Activated CD4-positive, alpha-beta T cell treated with anti-CD3 and anti-CD28 coated beads, Interleukin-2, amount 50 U/mL, for 16 hours (primary cell): ENCODE data around the gene L2HGDH.
"Not testable (repeated sequence)": the region's sequence is repeated elsewhere in the genome, so short reads cannot be mapped to it uniquely, and the experiment has no call there.

Experiments used
- DNase-seq: peaks from one replicate; pipeline ENCODE4 v3.0.0-alpha.2; 2020

Gene L2HGDH

DNA sequence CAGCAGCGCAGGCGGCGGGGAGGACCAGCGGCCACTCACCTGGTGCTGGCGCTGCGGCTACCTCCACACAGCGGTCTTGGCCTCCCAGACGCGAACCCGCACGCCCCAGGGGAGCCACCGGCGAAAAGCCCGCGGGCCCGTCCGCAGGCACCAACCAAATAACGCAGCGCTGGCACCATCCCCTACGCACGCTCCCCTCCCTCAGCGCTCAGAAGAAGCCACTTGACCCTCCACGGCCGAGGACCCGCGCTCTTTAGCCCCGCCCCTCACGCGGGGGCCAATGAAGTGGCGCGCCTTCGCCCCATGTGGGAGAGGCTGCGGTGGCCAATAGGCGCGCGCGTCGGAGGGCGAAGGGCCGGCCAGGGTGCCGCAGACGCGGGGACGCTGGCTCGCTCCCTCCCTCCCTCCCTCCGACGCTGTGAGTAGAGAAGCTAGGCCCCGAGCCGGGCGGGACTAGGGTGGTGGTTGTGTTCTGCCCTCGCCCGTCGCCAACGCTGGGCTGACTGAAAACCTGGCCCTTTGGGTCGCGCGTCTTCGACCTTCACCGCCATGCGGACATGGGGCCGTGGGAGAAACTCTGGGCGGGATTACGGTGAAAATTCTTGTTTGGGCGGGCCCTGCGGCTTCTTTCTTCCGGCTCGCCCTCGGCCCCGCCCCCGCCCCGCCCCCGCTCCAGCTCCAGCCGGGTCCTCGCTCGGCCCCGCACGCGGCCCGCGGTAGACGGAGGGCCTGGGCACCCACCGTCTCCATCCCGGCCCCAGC is at the start of gene L2HGDH, which contains the start of gene DMAC2L:
L2HGDH (minus strand) TSS at position 258 of the 762 bp plus-strand sequence; CDS start at position 179, 79 bp downstream.
DMAC2L (plus strand) TSS at position 353 of the 762 bp plus-strand sequence. CDS start 9,164 bp downstream, outside the sequence.
- peak; percentile 94 for DNase-seq

DNA sequence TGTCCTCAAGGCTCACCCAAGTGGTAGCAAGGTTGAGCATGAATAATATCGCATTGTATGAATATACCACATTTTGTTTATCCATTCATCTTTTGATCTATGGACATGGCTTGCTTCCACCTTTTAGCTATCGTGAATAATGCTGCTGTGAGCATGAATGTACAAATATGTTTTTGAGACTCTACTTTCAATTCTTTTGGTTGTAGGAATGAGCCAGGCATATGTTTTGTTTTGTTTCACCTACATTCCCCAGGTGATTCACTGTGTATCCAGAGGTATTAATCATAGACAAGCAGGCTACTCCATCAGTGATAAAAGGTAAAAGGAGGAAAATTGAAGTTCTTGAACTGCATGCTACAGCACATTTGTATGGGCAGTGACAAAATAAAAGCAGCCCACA is 48.8 kb upstream of the L2HGDH start:
- DNase-seq: no peak

DNA sequence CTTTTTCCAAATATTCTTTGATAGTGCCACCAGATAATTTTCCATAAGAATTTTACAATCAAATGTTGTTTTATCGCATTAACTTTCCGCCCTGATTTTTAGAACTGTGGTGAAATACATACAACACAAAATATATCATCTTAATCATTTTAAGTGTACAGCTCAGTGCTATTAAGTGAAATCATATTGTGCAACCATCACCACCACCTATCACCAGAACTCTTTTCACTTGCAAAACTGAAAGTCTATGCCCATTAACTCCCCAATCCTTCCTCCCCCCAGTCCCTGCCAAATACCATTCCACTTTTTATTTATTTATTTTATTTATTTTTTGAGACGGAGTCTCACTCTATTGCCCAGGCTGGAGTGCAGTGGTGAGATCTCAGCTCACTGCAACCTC is 48.1 kb upstream of the L2HGDH start:
- DNase-seq: no peak

DNA sequence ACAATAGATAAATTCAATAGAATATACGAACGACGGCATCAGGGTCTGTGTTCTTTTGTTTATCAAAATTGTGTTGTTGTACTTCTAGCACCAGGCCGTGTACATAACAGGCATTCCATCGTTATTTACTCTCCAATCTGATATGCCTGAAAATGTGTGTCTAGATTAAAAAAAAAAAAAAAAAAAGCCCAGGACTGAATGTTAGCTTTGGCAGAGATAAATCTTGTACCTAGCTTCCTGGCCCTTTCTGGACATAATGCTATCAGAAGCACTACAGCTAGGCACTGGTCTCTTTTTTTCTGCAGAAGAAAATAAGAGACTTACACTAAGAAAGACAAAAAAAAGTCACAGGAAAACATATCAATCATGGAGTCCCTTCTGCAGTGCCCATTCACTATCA is 47.6 kb upstream of the L2HGDH start:
- DNase-seq: no peak

DNA sequence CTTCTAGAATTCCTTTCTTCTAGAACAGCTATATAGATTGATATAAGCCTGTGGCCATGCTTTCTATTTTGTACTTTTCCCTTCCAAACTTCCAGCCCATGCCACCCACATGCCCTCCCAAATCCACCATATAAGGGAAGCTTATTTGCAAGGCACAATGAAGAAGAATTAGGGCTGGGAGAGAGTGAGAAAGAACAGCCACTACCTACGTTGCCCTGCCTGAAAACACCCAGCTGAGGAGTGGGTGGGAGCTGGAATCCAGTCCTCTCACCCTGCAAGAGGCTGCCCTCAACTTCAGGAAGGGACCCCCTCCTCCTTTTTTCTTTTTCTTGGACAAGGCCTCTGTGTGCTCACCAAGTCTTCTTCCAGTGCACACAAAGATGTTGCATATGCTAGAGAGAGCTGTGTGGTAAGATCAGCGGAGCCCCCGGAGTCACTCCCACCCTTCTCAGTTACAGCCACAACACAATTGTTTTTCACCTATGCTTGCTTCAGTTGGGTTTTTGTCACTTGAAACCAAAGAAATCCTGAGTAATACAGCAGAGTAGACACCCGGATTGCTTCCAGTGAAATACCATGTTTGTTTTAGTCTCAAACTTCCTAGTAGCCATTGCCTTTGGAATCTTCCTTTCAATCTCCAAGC is 45.8 kb upstream of the L2HGDH start:
- DNase-seq: no peak

DNA sequence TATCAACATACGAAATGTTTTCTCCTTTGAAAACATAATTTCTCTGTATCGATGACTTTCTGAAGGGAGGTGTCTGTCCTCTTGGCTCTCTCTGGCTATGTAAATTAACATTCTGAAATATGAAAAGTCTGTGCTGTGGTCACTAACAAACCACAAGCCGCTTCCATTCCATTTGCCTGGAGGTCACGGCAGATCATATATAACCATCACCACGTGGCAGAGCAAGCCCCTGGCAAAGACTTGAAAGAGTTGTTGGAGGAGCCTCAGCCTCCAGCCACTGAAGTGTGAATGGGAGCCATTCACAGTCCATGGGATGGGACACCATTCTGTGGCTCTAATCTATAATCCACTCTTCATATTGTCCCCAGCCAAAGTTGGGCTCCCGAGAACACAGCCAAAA is 45.1 kb upstream of the L2HGDH start:
- no peak for DNase-seq

DNA sequence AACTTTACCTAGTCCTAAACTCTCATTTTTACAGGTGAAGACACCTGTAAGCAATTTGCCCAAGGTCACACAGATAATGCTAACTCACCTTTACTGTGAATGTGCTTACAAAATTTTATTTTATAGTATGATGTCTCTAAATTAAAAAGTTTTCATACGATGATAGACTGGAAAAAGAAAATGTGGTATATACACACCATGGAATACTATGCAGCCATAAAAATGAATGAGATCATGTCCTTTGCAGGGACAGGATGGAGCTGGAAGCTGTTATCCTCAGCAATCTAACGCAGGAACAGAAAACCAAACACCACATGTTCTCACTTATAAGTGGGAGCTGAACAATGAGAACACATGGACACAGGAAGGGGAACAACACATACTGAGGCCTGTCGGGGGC is 44.3 kb upstream of the L2HGDH start:
- DNase-seq: not testable (repeated sequence)

DNA sequence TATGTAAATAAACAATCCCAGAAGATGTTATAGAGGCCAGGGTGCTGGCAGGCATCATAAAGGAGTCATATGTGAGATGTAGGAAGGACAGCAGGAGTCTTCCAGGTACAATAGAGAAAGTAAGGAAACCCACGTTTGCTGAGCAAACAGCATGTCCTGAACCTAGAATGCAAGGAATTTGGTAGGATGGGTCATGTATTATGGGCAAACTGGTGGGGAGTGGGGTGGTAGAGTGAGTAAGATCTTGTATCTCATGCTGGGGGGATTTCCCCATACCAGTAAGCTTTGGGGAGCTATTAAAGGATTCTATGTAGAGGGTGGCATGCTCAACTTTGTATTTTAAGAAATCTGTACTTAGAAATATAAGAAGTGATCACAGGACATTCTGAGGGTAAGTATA is 43.7 kb upstream of the L2HGDH start:
- DNase-seq: no peak

DNA sequence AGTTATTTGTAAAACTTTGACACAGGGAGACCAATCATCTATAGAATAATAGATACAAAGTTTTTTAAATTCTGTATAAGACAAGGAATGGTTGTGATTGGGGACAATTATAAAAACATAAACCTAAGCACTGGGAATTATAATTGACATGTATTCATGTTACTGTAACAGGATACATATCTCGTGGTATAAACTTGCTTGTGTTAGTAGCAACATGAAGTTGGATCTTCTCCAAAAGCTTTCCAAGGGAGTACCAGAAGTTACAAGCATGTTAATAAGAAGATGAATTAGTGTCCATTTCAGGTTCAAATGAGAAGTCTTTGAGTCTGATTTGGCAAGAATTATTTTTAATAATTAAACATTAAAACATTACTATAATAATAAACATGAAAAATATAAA is 42.5 kb upstream of the L2HGDH start:
- DNase-seq: no peak

DNA sequence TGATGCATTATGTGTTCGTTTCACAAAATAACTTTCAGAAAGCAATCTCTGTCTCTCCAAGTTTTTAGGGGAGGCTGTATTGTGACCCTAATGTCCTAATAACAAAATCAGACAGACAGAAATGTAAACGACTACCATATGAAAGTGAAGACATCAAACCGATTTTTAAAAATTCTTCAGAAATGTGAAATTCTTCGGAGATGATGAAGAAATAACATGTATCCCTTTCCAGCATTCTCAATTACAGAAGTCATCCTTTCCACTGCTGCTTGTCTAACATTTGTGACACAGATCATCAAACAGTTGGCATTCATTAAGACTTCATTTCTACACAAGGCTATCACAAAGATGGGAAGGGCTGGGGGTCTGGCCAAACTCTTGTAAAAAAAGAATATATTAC is 41.1 kb upstream of the L2HGDH start:
- no peak for DNase-seq

DNA sequence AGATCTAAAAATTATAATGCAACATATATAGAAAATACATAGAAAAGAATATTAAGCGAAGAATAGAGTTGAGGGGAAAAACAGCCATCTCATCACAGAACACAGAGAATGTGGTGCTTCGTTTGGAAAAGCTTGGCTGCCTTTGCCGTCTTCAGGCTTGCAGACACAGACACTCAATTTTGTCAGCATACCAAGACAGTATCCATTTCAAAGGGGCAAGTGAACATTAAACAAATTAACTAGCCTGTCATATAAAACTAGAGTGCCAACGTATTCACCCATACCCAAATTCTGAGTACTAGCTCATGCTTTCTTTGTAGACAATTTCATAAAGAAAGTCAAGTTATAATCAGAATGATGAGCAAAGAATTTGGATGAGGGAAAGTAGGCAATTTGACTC is 40.6 kb upstream of the L2HGDH start:
- DNase-seq: no peak

DNA sequence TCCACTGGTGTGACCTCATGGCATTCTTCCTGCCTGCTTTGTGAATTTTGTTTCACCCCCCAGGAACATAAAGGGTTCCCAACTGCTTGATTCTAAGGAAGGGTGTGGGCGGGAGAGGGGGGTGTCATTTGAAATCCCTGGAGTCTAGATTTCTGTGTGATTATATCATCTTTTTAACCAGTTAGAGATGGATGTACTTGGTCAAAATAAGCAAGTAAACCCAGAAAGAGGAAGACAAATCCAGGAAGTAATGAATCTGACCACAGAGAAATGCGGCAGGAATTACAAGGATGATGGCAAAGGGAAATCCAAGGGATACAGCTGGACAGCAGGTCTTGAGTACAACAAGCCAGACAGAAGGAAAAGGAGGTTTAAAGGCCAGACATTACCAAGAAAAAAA is 38.9 kb upstream of the L2HGDH start:
- no peak for DNase-seq

DNA sequence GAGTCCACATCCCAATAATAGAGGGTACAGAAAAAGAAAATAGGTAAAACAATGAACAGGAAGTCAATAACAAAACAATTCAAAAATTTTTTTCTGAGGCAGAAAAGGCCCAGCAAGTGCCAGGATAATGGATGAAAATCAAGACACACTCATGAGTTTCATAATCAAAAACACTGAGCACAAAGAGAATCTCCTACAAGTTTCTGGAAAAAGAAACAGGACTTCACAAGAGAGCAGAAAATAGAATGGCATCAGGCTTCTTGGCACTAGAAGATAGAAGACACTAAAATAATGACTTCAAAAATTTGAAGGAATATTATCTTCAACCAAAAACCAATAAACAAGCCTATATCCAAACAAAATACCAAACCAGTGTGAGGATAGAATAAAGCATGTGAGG is 36.9 kb upstream of the L2HGDH start:
- DNase-seq: no peak

DNA sequence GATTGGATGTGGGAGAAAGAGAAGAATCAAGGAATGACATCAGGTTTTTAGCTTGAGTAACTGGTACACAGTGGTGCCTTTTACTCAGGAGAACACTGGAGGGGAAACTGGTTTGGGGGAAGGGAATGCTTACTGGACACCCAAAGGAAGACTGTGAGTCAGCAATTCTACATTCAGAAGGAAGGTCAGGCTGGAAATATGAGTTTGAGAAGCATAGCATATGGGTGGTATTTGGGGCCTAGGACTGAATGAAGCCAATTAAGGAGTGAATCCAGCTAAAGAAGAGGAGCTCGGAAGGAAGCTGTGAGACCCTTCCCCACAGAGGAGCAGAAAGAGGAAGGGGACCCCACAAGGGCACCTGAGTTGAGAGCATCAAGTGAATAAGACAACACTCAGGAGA is 35.5 kb upstream of the L2HGDH start:
- DNase-seq: no peak

DNA sequence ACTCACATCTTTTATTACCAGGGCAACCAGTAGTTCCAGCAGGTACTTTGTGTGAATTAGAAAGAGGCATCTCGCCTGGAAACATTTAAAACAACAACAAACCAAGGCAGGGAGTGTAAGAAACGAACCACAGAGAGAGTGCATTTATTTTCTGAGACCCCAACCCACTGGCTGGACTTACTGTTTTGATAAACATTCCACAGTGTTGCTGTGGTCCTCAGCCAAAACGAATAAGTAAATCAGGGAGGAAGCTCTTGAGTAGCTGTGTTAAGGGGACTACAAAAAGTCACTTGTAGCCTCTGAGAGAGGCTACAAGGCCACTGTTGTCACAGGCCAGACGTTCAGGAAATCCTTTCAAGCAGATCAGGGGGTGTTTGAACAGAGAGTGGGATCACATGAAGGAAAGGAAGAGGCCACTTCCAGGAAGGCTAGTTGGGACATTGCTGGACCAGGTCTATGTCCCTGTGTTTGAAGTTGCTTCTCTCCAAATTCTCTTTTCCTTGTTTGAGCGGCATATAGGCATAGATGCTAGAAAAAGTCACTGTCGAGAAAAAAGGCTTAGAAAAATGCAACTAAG is 33.9 kb upstream of the L2HGDH start:
- DNase-seq: no peak

DNA sequence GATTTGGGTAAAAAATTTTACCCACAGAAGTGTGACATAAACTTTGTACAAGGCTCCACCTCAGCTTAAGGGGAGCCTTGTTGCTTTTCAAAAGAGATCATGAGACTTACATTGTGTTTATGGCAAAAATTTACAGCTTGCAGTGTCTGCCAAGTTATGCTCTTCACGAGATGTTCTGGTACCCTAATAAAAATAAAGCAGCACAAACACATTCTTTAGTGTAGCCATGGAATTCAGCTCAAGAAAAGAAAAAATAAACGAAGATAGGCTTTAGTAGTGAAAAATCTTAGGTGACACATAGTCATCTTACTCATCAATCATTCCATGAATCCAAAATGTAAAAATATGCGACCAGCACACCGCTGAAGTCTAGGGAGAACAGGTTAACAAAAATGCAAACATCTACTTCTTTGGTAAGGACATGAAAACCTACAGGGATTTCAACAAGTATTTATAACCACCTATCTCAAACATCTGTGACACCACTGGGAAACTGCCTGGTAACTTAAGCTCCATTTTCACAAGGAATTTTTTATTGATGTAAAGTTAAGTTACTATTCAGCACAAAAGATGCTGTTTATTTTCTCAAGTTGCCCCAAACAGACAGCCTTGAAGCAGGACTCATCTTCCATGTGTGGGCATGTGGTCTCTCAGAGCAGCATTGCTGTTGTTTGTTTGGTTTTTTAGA is 33.0 kb upstream of the L2HGDH start:
- DNase-seq: no peak

DNA sequence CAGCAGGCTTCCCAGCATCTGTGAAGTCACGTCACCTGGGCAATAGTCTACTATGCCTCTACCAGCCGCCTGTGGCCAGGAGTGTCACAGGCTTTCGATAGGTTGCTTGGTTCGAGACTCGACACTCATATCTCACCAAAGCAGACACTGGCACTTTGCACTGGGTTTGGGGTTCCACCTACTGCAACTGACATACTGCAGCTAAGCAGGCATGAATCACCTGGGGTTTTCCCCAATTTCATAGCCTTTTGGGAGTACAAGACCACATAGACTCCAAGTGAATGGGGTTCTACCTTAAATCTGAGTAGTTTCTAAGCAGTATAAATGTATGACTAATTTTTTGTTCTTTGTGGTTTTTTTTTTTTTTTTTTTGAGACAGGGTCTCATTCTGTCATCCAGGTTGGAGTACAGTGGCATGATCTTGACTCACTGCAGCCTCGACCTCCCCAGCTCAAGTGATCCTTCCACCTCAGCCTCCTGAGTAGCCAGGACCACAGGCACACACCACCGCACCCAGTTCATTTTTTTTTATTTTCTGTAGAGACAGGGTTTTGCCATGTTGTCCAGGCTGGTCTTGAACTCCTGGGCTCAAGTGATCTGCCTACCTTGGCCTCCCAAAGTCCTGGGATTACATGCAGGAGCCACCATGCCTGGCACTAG is 32.2 kb upstream of the L2HGDH start:
- DNase-seq: peak; percentile 93

DNA sequence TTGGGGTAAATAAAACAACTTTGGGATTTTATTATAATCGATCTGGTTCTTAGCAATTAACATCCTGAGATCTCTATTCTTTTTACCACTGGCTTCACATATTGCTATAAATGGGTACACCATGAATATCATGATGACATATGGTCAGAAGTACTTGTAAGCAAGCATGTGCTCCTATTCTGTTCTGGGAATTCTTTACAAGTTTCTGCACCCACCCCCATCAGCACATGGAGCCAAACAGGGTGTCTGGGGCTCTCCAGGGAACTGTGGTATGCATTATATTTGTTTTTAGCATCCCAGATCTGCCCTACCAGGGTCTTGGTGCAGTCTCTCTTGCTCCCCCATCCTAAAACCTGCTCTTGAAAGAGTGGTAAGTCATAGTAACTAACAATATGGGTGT is 31.4 kb upstream of the L2HGDH start:
- DNase-seq: no peak

DNA sequence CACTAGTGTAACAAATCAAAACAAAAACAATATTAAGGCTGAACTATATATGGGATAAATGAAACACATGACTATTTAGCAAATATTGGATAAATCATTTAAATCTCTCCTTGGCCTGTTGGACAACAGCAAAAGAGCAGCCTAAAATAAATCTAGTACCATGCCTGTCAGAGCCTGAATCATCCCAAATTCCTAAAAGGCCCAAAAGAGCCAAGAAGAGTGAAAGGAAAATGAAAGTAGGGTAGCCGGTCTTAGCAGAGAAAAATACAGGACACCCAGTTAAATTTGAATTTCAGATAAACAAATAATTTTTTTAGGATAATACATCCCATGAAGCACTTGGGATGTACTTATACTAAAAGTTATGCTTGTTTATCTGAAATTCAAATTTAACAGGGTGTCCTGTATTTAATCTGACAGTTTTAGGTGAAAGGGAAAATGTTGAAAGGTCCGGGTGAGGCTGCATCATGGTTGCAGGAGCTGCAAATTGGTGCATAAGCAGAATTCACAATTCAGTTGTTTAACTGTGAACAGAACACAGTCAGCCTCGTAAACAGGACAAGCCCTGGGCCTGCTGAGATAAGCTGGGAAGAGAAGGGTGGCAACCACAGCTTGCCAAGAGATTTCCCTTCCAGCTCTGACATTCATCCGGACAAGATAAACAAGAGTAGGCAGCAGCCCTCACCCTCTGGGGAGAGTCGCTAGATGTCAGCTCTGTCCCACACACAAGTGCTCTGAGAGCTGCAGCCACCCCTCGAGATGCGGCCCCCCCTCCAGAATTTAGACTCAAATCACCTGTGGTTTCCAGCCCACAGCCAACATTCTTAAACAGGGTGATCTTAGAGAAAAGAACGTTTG is 30.4 kb upstream of the L2HGDH start:
- DNase-seq: peak; percentile 36

DNA sequence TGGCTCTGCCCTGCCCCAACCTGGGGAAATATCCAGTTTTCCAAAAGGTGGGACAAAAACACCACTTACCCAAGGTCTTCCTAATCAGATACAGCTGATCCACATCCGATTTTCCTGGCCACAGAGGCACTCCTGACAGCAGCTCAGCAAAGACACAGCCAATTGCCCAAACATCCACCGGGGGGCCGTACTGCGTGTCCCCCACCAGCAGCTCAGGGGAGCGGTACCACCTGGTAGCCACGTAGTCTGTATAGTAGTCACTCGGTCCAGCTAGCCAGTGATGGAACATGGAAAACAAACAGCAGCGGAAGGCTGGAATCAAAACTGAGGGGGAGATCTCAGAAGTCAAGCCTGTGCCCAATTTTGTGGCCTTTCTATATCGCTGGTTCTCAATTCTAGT is 28.9 kb upstream of the L2HGDH start:
- no peak for DNase-seq

DNA sequence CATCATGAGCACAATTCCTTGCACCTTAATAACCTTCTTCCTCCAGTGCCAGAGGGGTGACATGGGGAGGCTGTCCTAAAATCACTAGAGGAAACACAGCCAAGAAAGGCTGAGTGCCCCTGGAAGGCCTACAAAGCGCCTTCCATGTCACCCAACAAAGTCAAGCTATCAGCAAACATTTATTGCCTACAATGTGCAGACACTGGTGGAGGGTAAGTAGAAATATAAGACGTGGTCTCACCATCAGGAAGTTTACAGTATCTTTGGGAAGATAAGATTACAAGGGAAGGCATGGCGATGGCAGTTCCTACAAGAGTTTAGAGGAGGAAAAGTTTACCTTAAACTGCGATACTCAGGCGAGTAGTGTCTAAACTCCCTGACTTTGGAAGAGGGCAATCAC is 28.0 kb upstream of the L2HGDH start:
- DNase-seq: no peak

DNA sequence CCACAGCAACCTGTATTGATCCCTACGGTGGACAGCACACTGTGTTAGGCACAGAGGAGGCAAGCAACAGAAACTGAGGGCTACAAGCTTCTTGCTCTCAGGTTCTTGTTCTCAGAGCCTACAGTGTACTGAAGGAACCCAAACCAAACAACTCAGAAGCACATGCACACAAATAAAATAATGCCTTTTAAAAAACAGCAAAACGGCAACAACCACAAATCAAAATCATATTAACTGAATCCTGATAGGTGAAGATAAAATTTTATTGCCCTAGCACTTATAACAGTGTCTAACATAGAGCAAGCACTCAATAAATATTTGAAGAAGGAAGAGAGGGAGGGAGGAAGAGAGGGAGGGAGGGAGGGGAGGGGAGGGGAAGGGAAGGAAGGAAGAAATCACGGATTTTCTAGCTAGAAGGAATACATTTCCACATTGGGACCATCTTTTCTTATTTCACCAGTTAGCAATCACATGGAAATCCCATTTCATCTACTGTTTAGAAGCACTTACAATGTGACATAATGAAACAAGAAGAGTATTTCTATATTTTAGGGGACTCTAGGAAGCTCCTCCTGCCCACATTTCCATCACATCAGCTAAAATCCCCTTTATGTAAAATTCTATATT is 27.3 kb upstream of the L2HGDH start:
- no peak for DNase-seq
